Measurements from ENCODE around the gene GLUD2. TPM values are rescaled to one million over a fixed set of nuclear protein-coding genes. Genes with fewer than 3 reads are reported as not detected.

The GLUD2 gene
- total and polyA plus RNA-seq, 10 of the 15 experiments (the other 5 are each of a cell fraction or from before 2014, with no cell fraction given): 0.05 to 1.5 (median 0.10) TPM; not detected in 1

- TF ChIP-seq SIX5 (IDR thresholded peaks at IDR 0.05; ENCODE audit: low read depth, low read length, severe bottlenecking): no peak
- TF ChIP-seq SPI1 (IDR thresholded peaks at IDR 0.05; ENCODE audit: borderline replicate concordance, insufficient read depth, low read depth, low read length): no peak
- no peak for TF ChIP-seq EED (IDR thresholded peaks at IDR 0.05; ENCODE audit: low read depth)
- TF ChIP-seq TCF3 (IDR thresholded peaks at IDR 0.05; ENCODE audit: borderline replicate concordance, insufficient read depth, low read depth, low read length): no peak
- TF ChIP-seq HDAC6 (IDR thresholded peaks at IDR 0.05; ENCODE audit: unreplicated experiment): no peak
- TF ChIP-seq PBX3 (IDR thresholded peaks at IDR 0.05; ENCODE audit: insufficient replicate concordance, low read depth, low read length): no peak
- no peak for TF ChIP-seq TCF7 (IDR thresholded peaks at IDR 0.05; ENCODE audit: borderline replicate concordance)
- no peak for TF ChIP-seq NRF1 (conservative IDR thresholded peaks at IDR 0.05; ENCODE audit: low read depth, low read length)
These were observed 45.6 kb downstream of the GLUD2 start (continued) for GRCh38 chrX:121093011-121093410.

Other genes with a start within 250 kb of the GLUD2 start
Only the 7 nearest of the 12 such genes appear.
- not detected in 2 replicates for gene CT47A7, start 91.0 kb upstream of the GLUD2 start, total RNA-seq (2014; rRNA removed)
- not detected in 2 replicates for gene CT47A7, start 91.0 kb upstream of the GLUD2 start, total RNA-seq (2014; rRNA removed; fragmentation: Illumina TruSeq; extraction: Trizol)
- gene CT47A7, start 91.0 kb upstream of the GLUD2 start, total RNA-seq (2021): not detected in 2 replicates
- not detected in 2 replicates for gene CT47A7, start 91.0 kb upstream of the GLUD2 start, polyA plus RNA-seq (2011; rRNA removed)
- not detected in 2 replicates for gene CT47A7, start 91.0 kb upstream of the GLUD2 start, polyA plus RNA-seq (2014; fragmentation: Illumina TruSeq; extraction: Trizol)
- gene CT47A7, start 91.0 kb upstream of the GLUD2 start, polyA plus RNA-seq (2014; fragmentation: Nextera tagmentation; extraction: Ambion mirVana): not detected
- not detected in 2 replicates for gene CT47A7, start 91.0 kb upstream of the GLUD2 start, polyA plus RNA-seq (2014; rRNA removed)
- not detected for gene CT47A7, start 91.0 kb upstream of the GLUD2 start, polyA plus RNA-seq (2016; fragmentation: Nextera tagmentation; extraction: Ambion mirVana)
- gene CT47A6, start 86.1 kb upstream of the GLUD2 start, total RNA-seq (2014; rRNA removed): not detected in 2 replicates
- not detected in 2 replicates for gene CT47A6, start 86.1 kb upstream of the GLUD2 start, total RNA-seq (2014; rRNA removed; fragmentation: Illumina TruSeq; extraction: Trizol)
- not detected in 2 replicates for gene CT47A6, start 86.1 kb upstream of the GLUD2 start, total RNA-seq (2021)
- gene CT47A6, start 86.1 kb upstream of the GLUD2 start, polyA plus RNA-seq (2011; rRNA removed): not detected in 2 replicates
- gene CT47A6, start 86.1 kb upstream of the GLUD2 start, polyA plus RNA-seq (2014; fragmentation: Illumina TruSeq; extraction: Trizol): not detected in 2 replicates
- gene CT47A6, start 86.1 kb upstream of the GLUD2 start, polyA plus RNA-seq (2014; fragmentation: Nextera tagmentation; extraction: Ambion mirVana): not detected
- not detected in 2 replicates for gene CT47A6, start 86.1 kb upstream of the GLUD2 start, polyA plus RNA-seq (2014; rRNA removed)
- gene CT47A6, start 86.1 kb upstream of the GLUD2 start, polyA plus RNA-seq (2016; fragmentation: Nextera tagmentation; extraction: Ambion mirVana): not detected
- gene CT47A5, start 81.3 kb upstream of the GLUD2 start, total RNA-seq (2014; rRNA removed): not detected in 2 replicates
- gene CT47A5, start 81.3 kb upstream of the GLUD2 start, total RNA-seq (2014; rRNA removed; fragmentation: Illumina TruSeq; extraction: Trizol): not detected in 2 replicates
- not detected in 2 replicates for gene CT47A5, start 81.3 kb upstream of the GLUD2 start, total RNA-seq (2021)
- gene CT47A5, start 81.3 kb upstream of the GLUD2 start, polyA plus RNA-seq (2011; rRNA removed): not detected in 2 replicates
- gene CT47A5, start 81.3 kb upstream of the GLUD2 start, polyA plus RNA-seq (2014; fragmentation: Illumina TruSeq; extraction: Trizol): not detected in 2 replicates
- gene CT47A5, start 81.3 kb upstream of the GLUD2 start, polyA plus RNA-seq (2014; fragmentation: Nextera tagmentation; extraction: Ambion mirVana): not detected
- gene CT47A5, start 81.3 kb upstream of the GLUD2 start, polyA plus RNA-seq (2014; rRNA removed): not detected in 2 replicates
- not detected for gene CT47A5, start 81.3 kb upstream of the GLUD2 start, polyA plus RNA-seq (2016; fragmentation: Nextera tagmentation; extraction: Ambion mirVana)
- gene CT47A4, start 76.4 kb upstream of the GLUD2 start, total RNA-seq (2014; rRNA removed): not detected in 2 replicates
- not detected in 2 replicates for gene CT47A4, start 76.4 kb upstream of the GLUD2 start, total RNA-seq (2014; rRNA removed; fragmentation: Illumina TruSeq; extraction: Trizol)
- not detected in 2 replicates for gene CT47A4, start 76.4 kb upstream of the GLUD2 start, total RNA-seq (2021)
- gene CT47A4, start 76.4 kb upstream of the GLUD2 start, polyA plus RNA-seq (2011; rRNA removed): not detected in 2 replicates
- not detected in 2 replicates for gene CT47A4, start 76.4 kb upstream of the GLUD2 start, polyA plus RNA-seq (2014; fragmentation: Illumina TruSeq; extraction: Trizol)
- gene CT47A4, start 76.4 kb upstream of the GLUD2 start, polyA plus RNA-seq (2014; fragmentation: Nextera tagmentation; extraction: Ambion mirVana): not detected
- gene CT47A4, start 76.4 kb upstream of the GLUD2 start, polyA plus RNA-seq (2014; rRNA removed): not detected in 2 replicates
- gene CT47A4, start 76.4 kb upstream of the GLUD2 start, polyA plus RNA-seq (2016; fragmentation: Nextera tagmentation; extraction: Ambion mirVana): not detected
- not detected in 2 replicates for gene CT47A3, start 71.5 kb upstream of the GLUD2 start, total RNA-seq (2014; rRNA removed)
- gene CT47A3, start 71.5 kb upstream of the GLUD2 start, total RNA-seq (2014; rRNA removed; fragmentation: Illumina TruSeq; extraction: Trizol): not detected in 2 replicates
- not detected in 2 replicates for gene CT47A3, start 71.5 kb upstream of the GLUD2 start, total RNA-seq (2021)
- gene CT47A3, start 71.5 kb upstream of the GLUD2 start, polyA plus RNA-seq (2011; rRNA removed): not detected in 2 replicates
- gene CT47A3, start 71.5 kb upstream of the GLUD2 start, polyA plus RNA-seq (2014; fragmentation: Illumina TruSeq; extraction: Trizol): not detected in 2 replicates
- not detected for gene CT47A3, start 71.5 kb upstream of the GLUD2 start, polyA plus RNA-seq (2014; fragmentation: Nextera tagmentation; extraction: Ambion mirVana)
- gene CT47A3, start 71.5 kb upstream of the GLUD2 start, polyA plus RNA-seq (2014; rRNA removed): not detected in 2 replicates
- not detected for gene CT47A3, start 71.5 kb upstream of the GLUD2 start, polyA plus RNA-seq (2016; fragmentation: Nextera tagmentation; extraction: Ambion mirVana)
- gene CT47A2, start 66.7 kb upstream of the GLUD2 start, total RNA-seq (2014; rRNA removed): not detected in 2 replicates
- gene CT47A2, start 66.7 kb upstream of the GLUD2 start, total RNA-seq (2014; rRNA removed; fragmentation: Illumina TruSeq; extraction: Trizol): not detected in 2 replicates
- not detected in 2 replicates for gene CT47A2, start 66.7 kb upstream of the GLUD2 start, total RNA-seq (2021)
- not detected in 2 replicates for gene CT47A2, start 66.7 kb upstream of the GLUD2 start, polyA plus RNA-seq (2011; rRNA removed)
- gene CT47A2, start 66.7 kb upstream of the GLUD2 start, polyA plus RNA-seq (2014; fragmentation: Illumina TruSeq; extraction: Trizol): not detected in 2 replicates
- not detected for gene CT47A2, start 66.7 kb upstream of the GLUD2 start, polyA plus RNA-seq (2014; fragmentation: Nextera tagmentation; extraction: Ambion mirVana)
- gene CT47A2, start 66.7 kb upstream of the GLUD2 start, polyA plus RNA-seq (2014; rRNA removed): not detected in 2 replicates
- not detected for gene CT47A2, start 66.7 kb upstream of the GLUD2 start, polyA plus RNA-seq (2016; fragmentation: Nextera tagmentation; extraction: Ambion mirVana)
- not detected in 2 replicates for gene CT47A1, start 61.9 kb upstream of the GLUD2 start, total RNA-seq (2014; rRNA removed)
- gene CT47A1, start 61.9 kb upstream of the GLUD2 start, total RNA-seq (2014; rRNA removed; fragmentation: Illumina TruSeq; extraction: Trizol): not detected in 2 replicates
- not detected in 2 replicates for gene CT47A1, start 61.9 kb upstream of the GLUD2 start, total RNA-seq (2021)
- gene CT47A1, start 61.9 kb upstream of the GLUD2 start, polyA plus RNA-seq (2011; rRNA removed): not detected in 2 replicates
- not detected in 2 replicates for gene CT47A1, start 61.9 kb upstream of the GLUD2 start, polyA plus RNA-seq (2014; fragmentation: Illumina TruSeq; extraction: Trizol)
- gene CT47A1, start 61.9 kb upstream of the GLUD2 start, polyA plus RNA-seq (2014; fragmentation: Nextera tagmentation; extraction: Ambion mirVana): not detected
- gene CT47A1, start 61.9 kb upstream of the GLUD2 start, polyA plus RNA-seq (2014; rRNA removed): not detected in 2 replicates
- not detected for gene CT47A1, start 61.9 kb upstream of the GLUD2 start, polyA plus RNA-seq (2016; fragmentation: Nextera tagmentation; extraction: Ambion mirVana)